T-helper 2 cell treated with Interferon-gamma antibody and Interleukin-4, amounts not matched to agents 5 μg/mL and 100 μg/mL, for 36 hours (primary cell): ENCODE data around the gene FAM186B.

Experiments
- DNase-seq: peaks from one replicate; pipeline ENCODE4 v3.0.0; 2021; ENCODE audit warnings: low spot score
- H3K27ac Mint-ChIP-seq: one replicate; pipeline ENCODE4 v1.8.0; 2021; ENCODE audit warnings: mild to moderate bottlenecking, mixed read lengths
- H3K27me3 Mint-ChIP-seq: one replicate; pipeline ENCODE4 v1.8.0; 2021; ENCODE audit warnings: low read depth, mixed read lengths
- H3K36me3 Mint-ChIP-seq: one replicate; pipeline ENCODE4 v1.8.0; 2021; ENCODE audit warnings: low read depth, mixed read lengths
- H3K4me1 Mint-ChIP-seq: one replicate; pipeline ENCODE4 v1.8.0; 2021; ENCODE audit warnings: low read depth, mixed read lengths
- H3K4me3 Mint-ChIP-seq: one replicate; pipeline ENCODE4 v1.8.0; 2022; ENCODE audit warnings: mild to moderate bottlenecking, moderate library complexity, mixed read lengths
- H3K9me3 Mint-ChIP-seq: one replicate; pipeline ENCODE4 v1.8.0; 2021; ENCODE audit warnings: mixed read lengths

Gene FAM186B

GRCh38 chr12:49562233-49562632 is 43.2 kb downstream of the FAM186B start:
- peaks cover 30% of the 10 kb centered on the region for H3K4me1 Mint-ChIP-seq

GRCh38 chr12:49560695-49561094 is 44.7 kb downstream of the FAM186B start:
- H3K27ac Mint-ChIP-seq: no peak overlapping the region
- H3K4me1 Mint-ChIP-seq: peaks cover 25% of the 10 kb centered on the region
- no peak overlapping the region for H3K4me3 Mint-ChIP-seq
- H3K36me3 Mint-ChIP-seq: peaks cover 55% of the 10 kb centered on the region
- H3K27me3 Mint-ChIP-seq: no peaks in the 10 kb centered on the region
- H3K9me3 Mint-ChIP-seq: no peaks in the 10 kb centered on the region
- no peak for DNase-seq

More at GRCh38 chr12:49562233-49562632, 43.2 kb downstream of the FAM186B start:
- no peak for DNase-seq
- Mint-ChIP-seq H3K9me3 (no peaks in the 10 kb centered on the region), H3K27ac (no peak overlapping the region), H3K27me3 (no peaks in the 10 kb centered on the region), H3K36me3 (peaks cover 50% of the 10 kb centered on the region), H3K4me3 (no peak overlapping the region)

GRCh38 chr12:49559011-49559675 is 46.3 kb downstream of the FAM186B start:
- DNase-seq: no peak
- Mint-ChIP-seq H3K27me3 (no peaks in the 10 kb centered on the region), H3K4me3 (no peak overlapping the region), H3K9me3 (no peaks in the 10 kb centered on the region), H3K36me3 (peaks cover 45% of the 10 kb centered on the region), H3K4me1 (peaks cover 10% of the 10 kb centered on the region), H3K27ac (peak overlapping the region; percentile 45)

- Mint-ChIP-seq H3K27me3 (no peaks in the 10 kb centered on the region), H3K36me3 (peaks cover 39% of the 10 kb centered on the region), H3K9me3 (no peaks in the 10 kb centered on the region), H3K4me3 (no peak overlapping the region), H3K27ac (no peak overlapping the region), H3K4me1 (peaks cover 6% of the 10 kb centered on the region)
- DNase-seq: no peak
Measured at GRCh38 chr12:49558526-49558925, 46.9 kb downstream of the FAM186B start.

- Mint-ChIP-seq H3K4me3 (no peak overlapping the region), H3K9me3 (no peaks in the 10 kb centered on the region), H3K27me3 (no peaks in the 10 kb centered on the region), H3K36me3 (peaks cover 35% of the 10 kb centered on the region), H3K4me1 (peaks cover 8% of the 10 kb centered on the region), H3K27ac (no peak overlapping the region)
- DNase-seq: no peak
Measured at GRCh38 chr12:49557917-49558215, 47.6 kb downstream of the FAM186B start.

- Mint-ChIP-seq H3K9me3 (no peaks in the 10 kb centered on the region), H3K27me3 (no peaks in the 10 kb centered on the region), H3K27ac (no peak overlapping the region), H3K4me1 (peaks cover 7% of the 10 kb centered on the region), H3K4me3 (no peak overlapping the region), H3K36me3 (peaks cover 30% of the 10 kb centered on the region)
- no peak for DNase-seq
Measured at GRCh38 chr12:49557187-49557916, 48.1 kb downstream of the FAM186B start.

GRCh38 chr12:49556391-49557186 is 48.9 kb downstream of the FAM186B start:
- H3K27me3 Mint-ChIP-seq: no peaks in the 10 kb centered on the region
- no peak for DNase-seq
- peaks cover 24% of the 10 kb centered on the region for H3K36me3 Mint-ChIP-seq

GRCh38 chr12:49555631-49556390 is 49.6 kb downstream of the FAM186B start:
- DNase-seq: no peak
- no peak overlapping the region for H3K27ac Mint-ChIP-seq
- H3K4me1 Mint-ChIP-seq: peaks cover 7% of the 10 kb centered on the region
- H3K9me3 Mint-ChIP-seq: no peaks in the 10 kb centered on the region
- peaks cover 24% of the 10 kb centered on the region for H3K36me3 Mint-ChIP-seq
- H3K4me3 Mint-ChIP-seq: no peak overlapping the region
- no peaks in the 10 kb centered on the region for H3K27me3 Mint-ChIP-seq

More at GRCh38 chr12:49556391-49557186, 48.9 kb downstream of the FAM186B start:
- H3K27ac Mint-ChIP-seq: no peak overlapping the region
- no peak overlapping the region for H3K4me3 Mint-ChIP-seq
- peaks cover 7% of the 10 kb centered on the region for H3K4me1 Mint-ChIP-seq
- H3K9me3 Mint-ChIP-seq: no peaks in the 10 kb centered on the region

- no peak for DNase-seq
- Mint-ChIP-seq H3K9me3 (no peaks in the 10 kb centered on the region), H3K27ac (no peak overlapping the region)
Measured at GRCh38 chr12:49554266-49554665, 51.2 kb downstream of the FAM186B start.

GRCh38 chr12:49553512-49554088 is 51.8 kb downstream of the FAM186B start:
- Mint-ChIP-seq H3K27ac (no peak overlapping the region), H3K9me3 (no peaks in the 10 kb centered on the region), H3K27me3 (peaks cover 3% of the 10 kb centered on the region), H3K4me1 (peaks cover 7% of the 10 kb centered on the region), H3K4me3 (no peak overlapping the region), H3K36me3 (peaks cover 10% of the 10 kb centered on the region)
- no peak for DNase-seq

More at GRCh38 chr12:49554266-49554665, 51.2 kb downstream of the FAM186B start:
- Mint-ChIP-seq H3K4me3 (no peak overlapping the region), H3K36me3 (peaks cover 15% of the 10 kb centered on the region), H3K4me1 (peaks cover 7% of the 10 kb centered on the region), H3K27me3 (no peaks in the 10 kb centered on the region)

GRCh38 chr12:49552899-49553298 is 52.5 kb downstream of the FAM186B start:
- H3K9me3 Mint-ChIP-seq: no peaks in the 10 kb centered on the region
- DNase-seq: no peak
- no peak overlapping the region for H3K27ac Mint-ChIP-seq
- peaks cover 9% of the 10 kb centered on the region for H3K4me1 Mint-ChIP-seq
- peaks cover 5% of the 10 kb centered on the region for H3K36me3 Mint-ChIP-seq
- H3K27me3 Mint-ChIP-seq: peaks cover 9% of the 10 kb centered on the region
- no peak overlapping the region for H3K4me3 Mint-ChIP-seq

GRCh38 chr12:49552425-49552824 is 53.0 kb downstream of the FAM186B start:
- peaks cover 5% of the 10 kb centered on the region for H3K36me3 Mint-ChIP-seq
- no peak for DNase-seq
- no peaks in the 10 kb centered on the region for H3K9me3 Mint-ChIP-seq
- no peak overlapping the region for H3K4me3 Mint-ChIP-seq
- peaks cover 12% of the 10 kb centered on the region for H3K27me3 Mint-ChIP-seq
- H3K27ac Mint-ChIP-seq: no peak overlapping the region
- peaks cover 9% of the 10 kb centered on the region for H3K4me1 Mint-ChIP-seq

GRCh38 chr12:49552014-49552413 is 53.4 kb downstream of the FAM186B start:
- DNase-seq: no peak
- Mint-ChIP-seq H3K36me3 (peaks cover 5% of the 10 kb centered on the region), H3K27ac (no peak overlapping the region), H3K9me3 (no peaks in the 10 kb centered on the region), H3K4me3 (no peak overlapping the region), H3K4me1 (peaks cover 9% of the 10 kb centered on the region), H3K27me3 (peaks cover 14% of the 10 kb centered on the region)
